Aorta (tissue), 5 donors: ENCODE results near the gene PCNX2. TPM values are rescaled to one million over a fixed set of nuclear protein-coding genes. Genes with fewer than 3 reads are reported as not detected.

Source experiments
- ATAC-seq: fragments of 200-7000 bp; cut with Tn5 transposase; one replicate; pipeline ENCODE4 v1.9.1; 2022; ENCODE audit warnings: moderate library complexity; ENCODE audit not compliant: low FRiP score
- DNase-seq, 2 donors: peaks; one replicate each; pipeline ENCODE4 v3.0.0-alpha.2; 2020
- H3K27ac ChIP-seq, 2 donors: one replicate each; pipeline ENCODE4 v1.5.1; 2013; ENCODE audit warnings: low read length in 2 of 2, mild to moderate bottlenecking in 2 of 2, moderate library complexity in 2 of 2, control low read depth in 1 of 2, inconsistent platforms in 1 of 2, low read depth in 1 of 2
- H3K27me3 ChIP-seq, 2 donors: one replicate each; pipeline ENCODE4 v1.6.1; 2013; ENCODE audit warnings: control low read depth in 1 of 2, low read length in 1 of 2, mild to moderate bottlenecking in 1 of 2, moderate library complexity in 1 of 2; ENCODE audit not compliant: insufficient read depth in 2 of 2, control insufficient read depth in 1 of 2
- H3K36me3 ChIP-seq, 2 donors: one replicate each; pipeline ENCODE4 v1.6.1; 2013; ENCODE audit warnings: control low read depth in 1 of 2, low read length in 1 of 2, mild to moderate bottlenecking in 1 of 2; ENCODE audit not compliant: insufficient read depth in 2 of 2, control insufficient read depth in 1 of 2
- H3K4me1 ChIP-seq, 2 donors: one replicate each; pipeline ENCODE4 v1.6.1; 2013; ENCODE audit warnings: low read length in 2 of 2, control low read depth in 1 of 2, mild to moderate bottlenecking in 1 of 2, moderate library complexity in 1 of 2; ENCODE audit not compliant: insufficient read depth in 2 of 2, control insufficient read depth in 1 of 2
- H3K4me3 ChIP-seq, 2 donors: one replicate each; pipeline ENCODE4 v1.5.1; 2013; ENCODE audit warnings: low read length in 2 of 2, control low read depth in 1 of 2, mild to moderate bottlenecking in 1 of 2
- H3K9me3 ChIP-seq: one replicate; pipeline ENCODE4 v1.6.1; 2013; ENCODE audit warnings: mild to moderate bottlenecking, low read length; ENCODE audit not compliant: control insufficient read depth
- WGBS, 2 donors: extraction: QIAGEN DNeasy Blood & Tissue Kit; methylation state at CpG; one replicate each; pipeline ENCODE4 v1.1.7; 2013; 5-methylcytosine and 5-hydroxymethylcytosine counted together
- intact Hi-C, 2 donors: fragments of 100-400 bp; cut with DNase I; formaldehyde crosslinking; loops; one replicate each; pipeline versions ENCODE4 v1.14.2 to v1.15.0; 2022
- polyA plus RNA-seq, 2 donors: library from polyadenylated mRNA; stranded (reverse); fragments of 200-250 nt; gene quantifications; one replicate each; pipeline ENCODE4 v1.2.3, GENCODE V29; 2013
- total RNA-seq, 2 donors: library from RNA; stranded (reverse); fragmentation: NEBNext Ultra II Directional; extraction: Animal tissue kit (Norgen Biotek cat#: 25700); gene quantifications; one replicate each; pipeline ENCODE4 v1.2.1, GENCODE V29; 2021
- donor health status: healthy with polysubstance abuse.
- donor health status: Bipolar disorder and iron deficiency.
- donor health status: DM: no; HTN: no; CAD: no.
- donor health status: DM: no; HTN: no; CAD: no.
- donor health status: DM: yes; HTN: yes; CAD: no.

The PCNX2 gene
- total and polyA plus RNA-seq, 4 donors = 0.38 to 27.2 (median 20.1) TPM

- peaks cover 0 to 2% of the 10 kb centered on the region in 2 donors for H3K36me3 ChIP-seq
- no peaks in the 10 kb centered on the region for H3K4me1 ChIP-seq
- no peaks in the 10 kb centered on the region for H3K9me3 ChIP-seq
- no peak overlapping the region for H3K27ac ChIP-seq
- no peak overlapping the region for H3K4me3 ChIP-seq
- intact Hi-C loops = no loop called here
- H3K27me3 ChIP-seq = no peaks in the 10 kb centered on the region
- ATAC-seq (no peak), DNase-seq (no peak)
- WGBS, 2 donors = 85 to 87% methylated on average over 3 of the region's 3 CpGs
Observed at GRCh38 chr1:232992227-232992626, 303.3 kb downstream of the PCNX2 start.

- Histone ChIP-seq H3K36me3 (peaks cover 0 to 2% of the 10 kb centered on the region in 2 donors), H3K27ac (no peak overlapping the region), H3K27me3 (no peaks in the 10 kb centered on the region), H3K4me3 (no peak overlapping the region), H3K4me1 (no peaks in the 10 kb centered on the region), H3K9me3 (no peaks in the 10 kb centered on the region)
- intact Hi-C loops = no loop called here
- no peak for DNase-seq
- no peak for ATAC-seq
- 77 to 88% methylated on average over 7 of the region's 7 CpGs for WGBS, 2 donors
Observed at GRCh38 chr1:232991238-232991637, 304.3 kb downstream of the PCNX2 start.

- H3K9me3 ChIP-seq = no peaks in the 10 kb centered on the region
- intact Hi-C loops = no loop called here
- H3K4me1 ChIP-seq = no peaks in the 10 kb centered on the region
- no peak overlapping the region for H3K4me3 ChIP-seq
- no peak for ATAC-seq
- WGBS, 2 donors = 89 to 94% methylated on average over 20 of the region's 20 CpGs
- no peaks in the 10 kb centered on the region for H3K27me3 ChIP-seq
- DNase-seq = no peak
- H3K36me3 ChIP-seq = peaks cover 0 to 2% of the 10 kb centered on the region in 2 donors
- H3K27ac ChIP-seq = no peak overlapping the region
Observed at GRCh38 chr1:232990176-232991128, 305.1 kb downstream of the PCNX2 start.

- no peak for ATAC-seq
Observed at GRCh38 chr1:232988572-232989040, 306.9 kb downstream of the PCNX2 start.

GRCh38 chr1:232987774-232988140 is 307.8 kb downstream of the PCNX2 start:
- H3K4me3 ChIP-seq = no peak overlapping the region
- H3K27me3 ChIP-seq = no peaks in the 10 kb centered on the region
- ATAC-seq = no peak

More at GRCh38 chr1:232988572-232989040, 306.9 kb downstream of the PCNX2 start:
- Histone ChIP-seq H3K27ac (no peak overlapping the region), H3K27me3 (no peaks in the 10 kb centered on the region), H3K9me3 (no peaks in the 10 kb centered on the region), H3K4me3 (no peak overlapping the region), H3K4me1 (no peaks in the 10 kb centered on the region), H3K36me3 (peaks cover 0 to 2% of the 10 kb centered on the region in 2 donors)
- intact Hi-C loops = no loop called here
- WGBS, 2 donors = 81 to 84% methylated on average over 8 of the region's 8 CpGs
- DNase-seq = no peak

GRCh38 chr1:232987046-232987773 is 308.3 kb downstream of the PCNX2 start:
- WGBS, 2 donors = 96 to 98% methylated on average over 11 of the region's 11 CpGs
- intact Hi-C loops = no loop called here
- ATAC-seq = no peak
- H3K9me3 ChIP-seq = no peaks in the 10 kb centered on the region
- no peak for DNase-seq
- peaks cover 0 to 2% of the 10 kb centered on the region in 2 donors for H3K36me3 ChIP-seq
- H3K4me3 ChIP-seq = no peak overlapping the region
- H3K27me3 ChIP-seq = no peaks in the 10 kb centered on the region
- no peak overlapping the region for H3K27ac ChIP-seq
- H3K4me1 ChIP-seq = no peaks in the 10 kb centered on the region

More at GRCh38 chr1:232987774-232988140, 307.8 kb downstream of the PCNX2 start:
- H3K4me1 ChIP-seq = no peaks in the 10 kb centered on the region
- no peaks in the 10 kb centered on the region for H3K9me3 ChIP-seq
- no peak for DNase-seq
- no peak overlapping the region for H3K27ac ChIP-seq
- intact Hi-C loops = no loop called here
- WGBS, 2 donors = 86 to 88% methylated on average over 13 of the region's 13 CpGs
- H3K36me3 ChIP-seq = peaks cover 0 to 2% of the 10 kb centered on the region in 2 donors

- Histone ChIP-seq H3K36me3 (peaks cover 0 to 1% of the 10 kb centered on the region in 2 donors), H3K27ac (no peak overlapping the region), H3K27me3 (no peaks in the 10 kb centered on the region), H3K4me3 (no peak overlapping the region), H3K4me1 (no peaks in the 10 kb centered on the region), H3K9me3 (no peaks in the 10 kb centered on the region)
- WGBS, 2 donors = 88 to 96% methylated on average over 5 of the region's 5 CpGs
- no peak for DNase-seq
- intact Hi-C loops = no loop called here
- no peak for ATAC-seq
Observed at GRCh38 chr1:232986527-232986922, 309.0 kb downstream of the PCNX2 start.

GRCh38 chr1:232985882-232986526 is 309.5 kb downstream of the PCNX2 start:
- 89 to 93% methylated on average over 31 of the region's 31 CpGs for WGBS, 2 donors
- Histone ChIP-seq H3K4me1 (no peaks in the 10 kb centered on the region), H3K4me3 (no peak overlapping the region), H3K27ac (no peak overlapping the region), H3K36me3 (no peaks in the 10 kb centered on the region), H3K9me3 (no peaks in the 10 kb centered on the region), H3K27me3 (no peaks in the 10 kb centered on the region)
- intact Hi-C loops = no loop called here
- no peak for ATAC-seq
- DNase-seq = no peak
